GM19468 (cell line): ENCODE results near the gene TMEM115.
"Not testable (repeated sequence)": the region's sequence is repeated elsewhere in the genome, so short reads cannot be mapped to it uniquely, and the experiment has no call there.

Source experiments
- ATAC-seq: cut with Tn5 transposase; IDR thresholded peaks from one replicate; pipeline ENCODE4 v1.9.1; 2021; ENCODE audit warnings: mild to moderate bottlenecking, moderate library complexity, moderate number of reproducible peaks; ENCODE audit not compliant: unreplicated experiment; ENCODE audit errors: extremely low read depth

The TMEM115 gene

DNA sequence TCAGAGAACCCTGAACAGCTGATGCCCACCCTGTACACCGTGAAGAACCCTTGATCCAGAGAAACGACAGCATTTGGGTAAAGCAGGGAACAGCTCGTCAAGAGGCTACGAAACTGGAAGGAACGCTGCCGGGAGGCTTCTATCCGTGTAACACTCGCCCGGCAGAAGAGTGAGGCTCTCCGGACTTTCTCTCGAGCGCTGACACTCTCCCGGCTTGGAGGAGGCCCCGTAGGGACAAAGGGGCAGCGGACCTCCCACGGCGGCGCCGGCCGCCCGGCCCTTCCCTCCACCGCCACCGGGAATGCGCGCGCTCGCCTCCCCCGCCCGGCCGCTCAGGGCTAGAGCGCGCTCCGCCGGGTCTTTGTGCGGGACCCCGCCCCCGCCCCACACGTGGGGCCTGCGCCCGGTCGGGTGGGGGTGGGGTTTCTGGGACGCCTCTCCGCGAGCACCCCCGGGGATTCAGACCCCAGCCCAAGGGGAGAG is 38.4 kb downstream of the TMEM115 start:
- no peak for ATAC-seq

DNA sequence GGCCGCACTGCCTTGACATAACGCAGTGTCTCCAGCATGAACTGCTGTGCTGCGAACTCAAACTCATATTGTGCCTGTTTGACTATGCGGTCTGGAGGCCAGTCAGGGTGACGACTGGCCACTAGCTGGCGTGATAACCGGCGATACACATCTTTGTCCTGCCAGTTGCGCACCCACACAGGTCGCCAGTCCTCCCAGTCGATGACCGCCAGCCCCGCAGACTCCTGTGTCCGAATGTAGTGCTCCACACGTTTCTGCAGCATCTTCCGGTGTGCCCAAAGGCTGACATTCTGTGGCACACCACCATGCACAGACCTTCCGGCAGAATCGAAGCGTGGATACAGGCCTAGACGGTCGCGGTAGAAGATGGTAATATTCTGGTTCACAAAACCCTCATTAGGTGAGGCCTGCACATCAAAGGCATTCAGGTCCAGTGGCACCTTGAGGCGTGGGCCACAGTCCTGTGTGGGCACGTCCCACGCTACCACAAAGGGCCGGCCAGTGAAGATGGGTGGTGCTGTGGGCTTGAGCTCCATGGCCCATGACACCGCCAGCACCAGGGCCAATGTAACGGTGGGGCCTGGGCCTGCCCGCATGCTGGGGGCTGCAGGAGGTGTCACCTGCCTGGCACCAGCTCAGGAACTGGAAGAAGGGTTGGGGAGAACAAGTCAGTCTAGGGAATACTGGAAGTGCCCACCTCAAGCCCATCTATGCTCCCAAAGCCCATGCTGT is 39.3 kb downstream of the TMEM115 start:
- no peak for ATAC-seq

DNA sequence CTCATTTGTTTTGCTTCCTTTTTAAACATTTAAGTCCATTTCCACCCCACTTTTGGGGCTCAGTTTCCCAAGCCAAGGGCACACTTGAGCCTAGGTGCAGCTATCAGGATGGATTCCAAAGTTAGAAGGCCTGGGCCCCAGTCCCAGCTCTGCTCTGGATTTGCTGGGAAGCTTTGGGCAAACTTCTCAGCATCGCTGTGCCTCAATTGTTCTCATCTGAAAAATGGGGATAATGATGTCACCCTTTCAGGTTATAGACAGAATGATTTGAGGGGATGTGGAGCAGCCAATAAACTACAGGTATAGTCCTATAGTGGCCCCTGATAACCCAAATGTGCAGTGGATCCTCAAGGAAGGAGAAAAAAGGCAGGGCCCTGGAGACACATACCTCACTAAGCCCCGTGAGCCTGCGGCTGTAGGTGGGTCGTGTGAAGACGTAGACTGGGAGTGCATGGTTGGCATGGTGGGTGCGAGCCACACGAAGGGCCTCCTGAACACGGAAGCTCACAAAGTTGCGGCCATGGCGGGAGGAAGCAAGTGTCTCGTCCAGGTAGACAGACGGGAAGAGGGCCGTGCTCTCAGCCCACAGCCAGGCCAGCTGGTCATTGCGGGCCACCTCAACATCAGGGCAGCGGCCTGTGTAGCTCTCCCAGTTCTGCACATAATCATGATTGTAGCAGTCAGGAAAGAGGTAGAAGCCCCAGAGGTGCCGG is 40.0 kb downstream of the TMEM115 start:
- ATAC-seq, result no peak

DNA sequence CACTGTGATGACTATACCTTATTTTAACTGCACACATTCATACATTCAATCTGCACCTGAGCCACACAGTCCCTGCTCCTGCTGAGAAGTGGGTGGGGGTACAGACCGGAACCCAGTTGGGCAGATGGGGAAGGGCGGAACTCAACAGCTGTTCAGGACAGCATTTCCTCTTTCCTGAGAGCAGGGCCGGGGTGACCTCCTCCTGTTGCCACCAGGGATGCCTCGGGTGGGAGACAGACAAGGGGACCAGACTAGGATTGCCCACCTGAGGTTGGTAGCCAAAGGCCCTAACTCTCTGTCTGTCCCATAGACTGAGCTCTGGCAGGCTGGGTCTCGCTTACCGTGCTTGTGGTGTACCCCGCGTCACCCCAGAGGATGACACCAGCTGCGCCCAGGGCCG is 40.7 kb downstream of the TMEM115 start:
- no peak for ATAC-seq

DNA sequence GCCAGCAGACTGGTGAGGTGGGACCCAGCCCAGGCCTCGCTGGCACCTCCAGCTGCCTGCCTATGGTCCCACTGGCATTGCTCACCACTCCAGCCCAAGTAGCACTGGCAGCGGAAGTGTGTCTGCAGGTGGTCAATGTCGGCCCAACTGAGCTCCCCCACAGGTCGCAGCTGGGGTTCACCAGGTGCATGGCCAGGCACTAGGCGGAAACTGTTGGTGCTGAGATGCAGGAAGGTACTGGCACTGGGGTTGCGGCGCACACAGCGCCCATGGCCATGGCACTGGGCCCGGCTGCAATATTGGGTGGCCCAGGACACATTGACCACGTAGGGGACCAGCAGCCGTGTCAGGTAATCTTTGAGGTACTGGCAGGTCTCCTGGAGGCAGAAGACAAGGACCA is 41.2 kb downstream of the TMEM115 start:
- no peak for ATAC-seq

DNA sequence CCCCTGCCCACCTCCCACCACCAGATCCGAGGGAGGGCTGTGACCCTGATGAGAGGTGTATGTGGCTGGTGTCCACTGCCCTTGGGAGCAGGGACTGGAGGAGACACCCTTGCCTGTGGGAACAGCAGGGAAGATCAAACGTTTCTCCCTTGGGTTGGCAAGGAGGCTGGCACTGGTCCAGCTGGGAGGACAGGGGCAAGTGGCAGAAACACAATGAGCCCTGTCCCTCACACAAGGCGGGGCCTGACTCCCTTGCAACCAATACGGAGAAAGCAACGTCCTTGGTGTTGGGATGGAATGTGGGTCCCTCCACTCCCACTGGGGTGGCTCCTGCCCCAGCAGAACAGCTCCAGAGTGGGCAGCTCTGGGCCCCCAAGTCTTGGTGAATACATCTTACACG is 42.0 kb downstream of the TMEM115 start:
- ATAC-seq, result no peak

DNA sequence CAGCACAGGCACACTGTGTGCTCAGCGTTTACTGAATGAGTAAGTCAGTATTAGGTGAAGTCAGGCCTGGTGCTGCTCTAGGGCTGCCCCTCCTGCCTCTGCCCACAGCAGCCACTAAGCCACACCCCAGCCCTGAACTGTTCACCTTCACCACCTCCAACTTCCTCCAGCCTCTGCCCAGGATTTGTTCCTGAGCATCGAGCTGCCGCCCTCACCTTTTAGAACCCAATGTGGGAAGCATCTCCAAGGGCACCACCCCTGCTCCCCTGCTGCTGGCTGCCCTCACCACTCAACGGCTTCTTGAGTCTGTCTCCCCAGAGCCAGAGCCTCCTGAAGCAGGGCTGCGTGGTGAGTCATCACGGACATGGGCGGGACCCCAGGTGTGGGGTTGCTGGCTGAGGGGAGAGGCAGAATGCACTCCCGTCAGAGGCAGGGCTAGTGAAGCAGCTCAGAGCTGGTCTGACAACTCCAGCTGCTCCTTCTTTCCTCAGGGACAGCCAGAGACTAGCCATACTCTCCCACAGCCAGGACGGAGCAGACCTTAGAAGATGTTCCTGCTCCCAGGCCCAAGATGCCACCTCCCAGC is 42.6 kb downstream of the TMEM115 start:
- no peak for ATAC-seq

DNA sequence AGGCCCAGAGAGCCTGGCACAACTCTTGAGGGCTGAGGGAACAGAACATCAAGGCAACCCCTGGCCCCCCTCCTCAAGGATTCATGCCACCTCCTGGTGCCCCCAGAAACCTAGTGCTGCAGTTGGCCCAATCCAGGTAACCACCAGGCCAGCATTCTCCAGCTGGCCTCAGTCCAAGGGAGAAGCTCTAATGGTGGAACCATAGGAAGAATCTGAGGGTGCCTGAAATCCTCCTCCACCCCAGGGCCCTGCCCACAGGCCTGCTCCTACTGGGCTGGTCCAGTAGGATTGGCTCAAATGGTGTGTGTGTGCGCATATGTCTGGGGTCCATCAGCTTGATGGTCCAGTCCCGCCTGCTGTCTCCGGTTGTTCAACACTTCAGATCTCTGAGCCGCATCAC is 44.5 kb downstream of the TMEM115 start:
- no peak for ATAC-seq

DNA sequence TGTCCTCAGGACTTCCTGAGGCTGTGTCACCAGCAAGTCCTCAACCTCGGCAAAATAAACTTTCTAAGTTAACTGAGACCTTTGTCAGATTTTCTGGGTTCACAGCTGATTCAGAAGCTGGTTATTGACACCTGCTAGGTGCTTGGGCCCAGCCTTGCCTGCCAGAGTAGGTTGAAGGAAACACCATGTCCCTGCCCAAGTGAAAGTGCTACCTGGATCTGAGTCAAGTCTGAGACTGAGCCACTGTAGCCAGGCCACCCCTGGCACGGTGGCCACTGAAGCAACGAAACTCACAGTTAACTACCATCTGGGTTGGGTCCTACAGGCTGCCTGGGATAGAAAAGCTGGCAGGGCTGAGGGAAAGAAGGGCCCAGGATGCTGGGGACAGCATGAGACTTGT is 45.0 kb downstream of the TMEM115 start:
- ATAC-seq, result no peak

DNA sequence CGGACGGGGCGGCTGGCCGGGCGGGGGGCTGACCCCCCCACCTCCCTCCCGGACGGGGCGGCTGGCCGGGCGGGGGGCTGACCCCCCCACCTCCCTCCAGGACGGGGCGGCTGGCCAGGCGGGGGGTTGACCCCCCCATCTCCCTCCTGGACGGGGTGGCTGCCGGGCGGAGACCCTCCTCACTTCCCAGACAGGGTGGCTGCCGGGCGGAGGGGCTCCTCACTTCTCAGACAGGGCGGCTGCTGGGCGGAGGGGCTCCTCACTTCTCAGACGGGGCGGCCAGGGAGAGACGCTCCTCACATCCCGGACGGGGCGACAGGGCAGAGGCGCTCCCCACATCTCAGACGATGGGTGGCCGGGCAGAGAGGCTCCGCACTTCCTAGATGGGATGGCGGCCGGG is 47.3 kb downstream of the TMEM115 start:
- not testable (repeated sequence) for ATAC-seq
